NCI-H2171 treated with DMSO at 0.1 percent for 48 hours (cell line): ENCODE data around the gene SERPINB10.

Experiments
- DNase-seq: peaks from one replicate; lab custom pipeline; 2025; lab: John Stamatoyannopoulos, UW

SERPINB10 gene

DNA sequence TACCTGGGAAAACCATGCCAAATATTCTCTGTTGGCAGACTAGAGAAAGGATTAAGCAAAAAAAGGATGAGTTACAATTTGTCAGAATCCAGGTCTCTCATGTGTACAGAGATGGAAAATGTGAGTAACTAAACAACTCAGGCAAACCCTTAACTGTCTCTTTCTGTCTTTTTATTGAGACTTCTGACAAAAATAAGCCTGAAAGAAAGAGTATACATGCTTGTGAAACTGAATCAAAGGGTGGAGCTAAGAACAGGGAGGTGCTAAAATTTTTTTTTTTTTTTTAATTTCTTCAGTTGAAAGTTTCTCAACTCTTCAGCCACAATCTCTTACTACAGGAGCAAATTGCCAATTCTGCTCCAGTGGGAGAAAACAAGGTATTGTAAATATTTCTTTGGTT is at the start of gene SERPINB10:
Gene SERPINB10, plus strand, starts transcription at position 295 of the 400 bp plus-strand sequence. CDS start 7,553 bp downstream, outside the sequence.
- no peak for DNase-seq

DNA sequence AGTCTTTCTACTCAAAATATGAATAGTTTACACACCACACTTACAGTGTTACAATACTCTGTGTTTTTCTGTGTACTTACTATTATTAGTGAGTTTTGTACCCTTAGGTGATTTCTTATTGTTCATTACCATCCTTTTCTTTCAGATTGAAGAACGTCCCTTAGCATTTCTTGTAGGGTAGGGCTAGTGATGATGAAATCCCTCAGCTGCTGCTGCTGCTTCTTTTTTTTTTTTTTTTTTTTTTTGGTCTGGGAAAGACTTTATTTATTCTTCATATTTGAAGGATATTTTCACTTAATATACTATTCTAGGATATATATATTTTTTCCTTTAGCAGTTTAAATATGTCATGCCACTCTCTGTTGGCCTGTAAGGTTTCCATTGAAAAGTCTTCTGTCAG is 49.3 kb upstream of the SERPINB10 start:
- no peak for DNase-seq

- no peak for DNase-seq
Measured at GRCh38 chr18:63859781-63860475, 47.8 kb upstream of the SERPINB10 start.

- no peak for DNase-seq
Measured at GRCh38 chr18:63860531-63860930, 47.2 kb upstream of the SERPINB10 start.

- no peak for DNase-seq
Measured at GRCh38 chr18:63867368-63868125, 40.2 kb upstream of the SERPINB10 start.

DNA sequence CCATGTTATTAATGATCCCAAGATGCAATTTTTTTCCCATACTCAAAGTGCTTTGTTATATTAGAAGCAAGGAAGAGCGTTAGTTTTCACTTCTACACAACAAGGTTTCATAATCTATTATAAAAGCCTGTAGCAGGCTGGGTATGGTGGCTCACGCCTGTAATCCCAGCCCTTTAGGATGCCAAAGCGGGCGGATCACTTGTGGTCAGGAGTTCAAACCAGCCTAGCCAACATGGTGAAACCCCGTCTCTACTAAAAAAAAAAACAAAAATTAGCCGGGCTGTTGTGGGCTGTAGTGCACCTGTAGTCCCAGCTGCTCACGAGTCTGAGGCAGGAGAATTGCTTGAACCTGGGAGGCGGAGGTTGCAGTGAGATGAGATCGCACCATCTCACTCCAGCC is 39.2 kb upstream of the SERPINB10 start:
- no peak for DNase-seq

DNA sequence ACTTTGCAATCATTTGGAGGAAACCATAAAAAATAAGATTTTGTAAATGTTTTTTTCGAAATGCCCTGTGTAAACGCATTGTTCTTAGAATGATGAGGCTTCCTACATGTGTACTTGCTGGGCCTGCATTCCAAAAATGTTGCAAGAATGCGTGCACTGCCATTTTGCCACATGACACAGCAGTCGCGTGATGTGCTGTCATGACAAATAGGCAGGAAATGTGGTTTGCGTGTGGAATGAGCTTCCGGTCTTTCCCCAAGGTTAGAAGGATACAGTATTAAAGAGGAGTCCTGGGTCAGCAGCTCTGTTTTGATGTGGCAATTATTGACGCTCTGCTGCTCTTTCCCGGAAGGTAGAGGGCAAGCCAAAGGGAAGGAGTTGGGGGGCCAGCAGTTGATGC is 38.4 kb upstream of the SERPINB10 start:
- DNase-seq = no peak

- no peak for DNase-seq
Measured at GRCh38 chr18:63869851-63870250, 37.9 kb upstream of the SERPINB10 start.

- no peak for DNase-seq
Measured at GRCh38 chr18:63871836-63872235, 35.9 kb upstream of the SERPINB10 start.

DNA sequence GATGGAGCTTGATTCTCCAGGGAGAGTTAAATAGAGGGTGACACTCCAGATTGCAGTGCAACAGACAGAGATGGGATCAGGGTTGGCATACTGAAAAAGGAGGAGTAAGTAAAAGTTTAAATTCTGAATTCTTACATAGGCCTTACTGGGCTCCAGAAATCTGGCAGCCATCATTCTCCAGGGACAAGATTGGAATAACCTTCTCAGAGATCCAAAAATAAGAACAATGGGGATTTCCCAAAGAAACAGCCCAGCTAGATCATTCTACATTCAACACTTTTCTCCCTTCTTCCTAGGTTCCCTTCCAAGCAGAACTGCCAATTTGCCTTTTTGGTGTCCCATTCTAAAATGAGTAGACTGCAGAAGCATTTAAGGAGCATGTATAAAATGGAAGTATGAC is 35.2 kb upstream of the SERPINB10 start:
- no peak for DNase-seq

GRCh38 chr18:63878343-63878742 is 29.4 kb upstream of the SERPINB10 start:
- no peak for DNase-seq

DNA sequence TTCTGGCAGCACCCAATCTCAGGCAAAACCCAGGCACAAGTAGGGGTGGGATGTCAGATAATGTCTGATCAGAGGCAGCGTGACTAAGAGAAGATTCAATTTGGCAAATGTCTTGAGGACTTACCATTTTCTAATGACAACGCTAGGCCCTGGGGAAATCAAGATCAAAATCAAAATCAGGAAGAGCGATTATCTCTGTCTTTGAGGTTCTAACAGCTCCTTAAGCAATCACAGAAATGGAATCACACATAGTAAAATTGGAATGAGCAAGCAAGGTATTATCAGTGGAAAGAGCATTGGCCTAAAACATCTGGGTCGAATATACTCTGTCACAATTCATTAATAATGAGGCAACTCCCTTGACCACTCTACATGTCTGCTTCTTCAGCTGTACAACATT is 28.8 kb upstream of the SERPINB10 start:
- no peak for DNase-seq

GRCh38 chr18:63879709-63880108 is 28.0 kb upstream of the SERPINB10 start:
- DNase-seq = no peak

DNA sequence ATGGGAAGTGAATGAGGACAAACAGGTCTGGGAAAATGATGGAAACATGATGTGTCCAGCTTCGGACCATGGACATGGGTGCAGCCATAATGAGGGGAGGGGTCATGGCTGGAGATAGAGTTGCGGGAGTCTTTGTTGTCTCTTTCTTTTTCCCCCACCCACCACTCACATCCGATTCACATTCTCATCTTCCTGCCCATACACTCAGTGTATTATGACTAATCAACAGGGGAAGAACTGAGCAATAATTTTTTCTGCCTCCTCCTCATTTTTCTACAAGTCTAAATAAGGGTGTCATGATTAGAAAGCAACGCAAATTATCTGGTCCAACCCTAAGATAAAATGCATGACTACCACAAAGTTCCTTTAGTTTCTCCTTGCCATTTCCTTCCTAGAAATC is 25.9 kb upstream of the SERPINB10 start:
- no peak for DNase-seq

DNA sequence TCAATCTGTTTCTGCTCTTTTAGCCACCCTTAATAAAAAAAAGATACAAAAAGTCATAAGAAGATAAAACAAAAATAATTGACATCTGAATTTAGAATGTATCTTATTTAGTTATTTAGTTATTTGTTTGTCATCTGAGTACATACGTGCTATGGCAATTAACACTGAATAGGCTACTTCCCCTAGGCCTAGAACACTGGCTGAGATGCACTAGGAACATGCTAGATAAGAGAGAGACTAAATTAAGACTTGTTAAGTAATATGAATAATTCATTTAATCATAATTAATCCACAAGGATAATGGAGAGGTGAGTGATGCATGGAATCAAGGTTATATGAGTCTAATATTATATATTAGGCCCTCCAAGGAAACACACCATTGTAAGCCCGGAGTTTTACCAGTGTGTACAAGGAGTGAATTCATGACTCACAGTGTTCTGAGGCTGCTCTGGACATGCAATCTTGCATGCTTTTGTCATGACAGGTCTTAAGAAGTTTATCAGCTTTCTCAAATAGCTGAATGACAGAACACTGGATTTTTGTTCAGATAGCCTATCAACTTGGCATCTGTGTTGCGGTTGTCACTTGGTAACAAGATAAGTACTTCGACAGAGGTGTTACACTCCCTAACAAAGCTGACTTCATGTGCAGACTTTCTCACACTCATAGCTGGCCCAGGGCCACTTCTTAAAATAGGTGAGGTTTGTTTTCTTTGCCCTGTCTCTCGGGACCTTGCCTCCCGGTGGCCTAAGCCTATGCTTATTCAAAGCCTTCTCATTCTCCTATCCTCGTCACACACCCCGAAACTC is 25.2 kb upstream of the SERPINB10 start:
- DNase-seq = no peak

DNA sequence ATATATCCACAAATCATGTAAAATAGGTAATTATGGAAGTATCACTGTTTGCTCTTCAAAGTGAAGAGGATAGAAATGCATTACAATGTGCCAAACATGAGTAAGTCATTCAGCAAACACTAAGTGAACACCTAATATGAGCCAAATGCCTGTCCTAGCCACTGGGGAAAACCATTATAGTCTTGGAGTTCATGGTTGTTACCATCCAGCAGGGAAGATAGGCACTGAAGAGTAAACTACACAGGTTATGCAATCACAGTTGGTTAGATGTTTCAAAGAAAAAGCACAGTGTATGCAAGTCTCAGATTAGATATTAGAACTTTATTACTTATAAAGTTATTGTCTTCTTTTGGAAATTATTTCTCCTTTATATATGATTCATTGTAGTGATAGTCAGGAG is 24.1 kb upstream of the SERPINB10 start:
- DNase-seq = no peak

- DNase-seq = no peak
Measured at GRCh38 chr18:63887424-63887823, 20.3 kb upstream of the SERPINB10 start, which contains the start of gene SERPINB2. Gene SERPINB2 (plus strand): TSS chr18:63887705. CDS start chr18:63891445, 3,740 bp downstream.

DNA sequence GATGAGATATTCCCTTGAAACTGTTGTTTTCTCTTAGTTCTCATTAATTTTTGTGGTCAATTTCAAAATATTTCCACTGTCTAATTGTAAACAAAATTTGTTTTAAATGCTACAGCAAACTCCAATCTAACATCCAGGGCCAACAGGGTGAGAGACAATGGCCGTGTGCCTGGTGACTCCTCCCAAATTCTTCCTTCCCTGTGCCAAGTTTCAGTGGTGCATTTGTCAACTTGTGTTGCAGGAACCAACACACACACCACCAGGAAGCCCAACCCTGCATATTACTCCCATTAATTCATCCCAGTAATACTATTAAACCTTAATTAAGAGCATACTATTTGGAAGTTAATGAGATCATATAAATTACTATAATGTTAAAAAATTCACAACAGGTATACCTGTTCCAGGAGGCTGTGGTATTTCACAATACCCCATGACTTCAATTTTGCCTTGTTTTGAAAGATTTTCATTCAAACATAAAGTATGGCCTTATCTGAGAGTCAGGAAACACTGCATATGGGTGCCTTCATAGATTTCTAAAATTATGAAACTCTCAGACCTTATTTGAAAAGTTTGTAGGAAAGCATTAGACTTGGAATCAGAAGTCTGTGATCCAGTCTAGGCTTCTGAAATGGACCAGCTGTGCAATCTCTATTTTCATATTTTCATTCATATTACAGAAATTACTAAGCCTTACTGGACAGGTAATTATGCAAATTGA is 19.1 kb upstream of the SERPINB10 start:
- DNase-seq = no peak

GRCh38 chr18:63889626-63890025 is 18.1 kb upstream of the SERPINB10 start:
- no peak for DNase-seq

DNA sequence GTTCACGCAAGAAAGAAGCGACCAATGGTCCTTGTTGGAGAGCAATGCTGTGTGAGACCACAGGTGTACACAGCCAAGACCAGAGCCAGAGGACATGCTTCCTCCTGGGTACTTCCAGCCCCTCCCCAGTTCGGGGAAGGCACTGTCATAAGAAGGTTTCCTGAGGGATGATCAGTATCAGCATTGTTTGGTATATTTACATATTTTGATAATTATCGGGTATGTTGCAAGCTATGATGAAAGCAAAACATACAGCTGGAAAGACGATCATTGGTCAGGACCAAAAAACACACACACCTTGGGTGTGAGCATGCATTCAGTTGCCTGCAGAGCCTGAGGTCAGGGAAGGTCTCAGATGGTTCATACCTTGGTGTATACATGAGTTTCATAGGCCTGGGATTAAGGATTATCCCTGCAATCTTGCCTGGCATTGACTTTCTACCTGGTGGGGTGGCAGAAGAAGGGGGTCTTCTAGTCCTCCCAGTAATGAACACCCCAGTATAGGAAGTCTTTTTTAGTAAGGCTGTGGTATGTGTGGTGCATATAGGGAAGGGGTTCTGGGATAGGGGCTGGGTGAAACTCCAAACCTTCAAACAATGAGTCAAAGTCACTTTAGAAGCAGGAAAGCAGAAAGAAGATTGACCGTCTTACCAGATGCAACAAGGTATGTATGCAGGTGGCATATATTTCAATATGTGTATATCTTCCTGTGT is 17.4 kb upstream of the SERPINB10 start:
- DNase-seq = no peak

DNA sequence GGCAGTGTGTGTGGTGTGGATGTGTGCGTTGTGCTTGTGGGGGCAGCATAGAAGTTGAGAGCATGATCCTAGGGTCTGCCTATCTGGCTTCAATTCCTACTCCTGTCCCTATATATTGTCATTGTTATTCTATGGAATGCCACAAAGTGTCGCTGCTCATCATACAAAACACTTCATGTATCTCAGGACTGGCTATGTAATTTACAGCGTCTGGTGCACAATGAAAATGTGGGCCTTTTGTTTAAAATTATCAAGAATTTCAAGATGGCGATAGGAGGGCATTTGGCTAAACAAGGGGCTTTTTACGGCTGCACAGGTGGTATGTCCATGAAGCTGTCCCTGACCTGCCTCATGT is 16.8 kb upstream of the SERPINB10 start:
- peak; percentile 45 for DNase-seq
